ENCODE data around the gene ARHGAP15. TPM values are rescaled to one million over a fixed set of nuclear protein-coding genes. Genes with fewer than 3 reads are reported as not detected.

The ARHGAP15 gene
- total RNA-seq, 1 experiment from 2014 or later = not detected

DNA sequence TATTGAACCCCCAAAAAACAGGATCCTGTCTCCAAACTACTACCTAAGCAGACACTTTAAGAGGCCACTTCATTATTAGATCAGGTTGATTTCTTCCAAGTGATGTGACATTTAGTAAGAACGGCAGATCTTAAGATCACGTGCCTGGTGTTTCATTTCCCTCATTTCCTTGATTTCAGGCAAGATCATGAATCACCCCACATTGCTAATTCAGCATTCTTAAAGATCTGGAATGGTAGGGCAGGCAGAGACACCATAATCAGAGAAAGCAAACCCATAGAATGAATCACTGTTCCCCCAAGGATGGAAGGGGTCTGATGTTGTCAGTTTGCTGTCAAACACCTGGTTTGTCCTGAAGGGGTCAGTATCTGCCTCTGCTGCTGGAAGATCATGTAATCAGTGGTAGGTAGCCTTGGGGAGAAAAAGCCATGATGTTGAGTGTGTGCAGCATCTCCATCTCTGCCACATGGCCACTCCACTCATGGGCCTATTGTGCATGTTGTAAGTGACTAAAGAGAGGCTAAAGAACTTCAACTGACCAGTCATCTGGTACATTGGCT lies 133.9 kb downstream of the ARHGAP15 start:
- H3K79me2 ChIP-seq (ENCODE audit: low read depth) = no peaks in the 10 kb centered on the region
- H3K36me3 ChIP-seq (ENCODE audit: low read depth) = no peaks in the 10 kb centered on the region
- no peak for DNase-seq
- no peaks in the 10 kb centered on the region for H3K9me2 ChIP-seq (ENCODE audit: insufficient read depth)
- BruUV-seq (replicated peaks) = no TSS peak
- intact Hi-C loops (cut with micrococcal nuclease; ENCODE audit: unreplicated experiment) = no loop called here
- no peak for TF ChIP-seq EZH2 (IDR thresholded peaks at IDR 0.05; ENCODE audit: low read depth)
- TF ChIP-seq, protein P1, sequence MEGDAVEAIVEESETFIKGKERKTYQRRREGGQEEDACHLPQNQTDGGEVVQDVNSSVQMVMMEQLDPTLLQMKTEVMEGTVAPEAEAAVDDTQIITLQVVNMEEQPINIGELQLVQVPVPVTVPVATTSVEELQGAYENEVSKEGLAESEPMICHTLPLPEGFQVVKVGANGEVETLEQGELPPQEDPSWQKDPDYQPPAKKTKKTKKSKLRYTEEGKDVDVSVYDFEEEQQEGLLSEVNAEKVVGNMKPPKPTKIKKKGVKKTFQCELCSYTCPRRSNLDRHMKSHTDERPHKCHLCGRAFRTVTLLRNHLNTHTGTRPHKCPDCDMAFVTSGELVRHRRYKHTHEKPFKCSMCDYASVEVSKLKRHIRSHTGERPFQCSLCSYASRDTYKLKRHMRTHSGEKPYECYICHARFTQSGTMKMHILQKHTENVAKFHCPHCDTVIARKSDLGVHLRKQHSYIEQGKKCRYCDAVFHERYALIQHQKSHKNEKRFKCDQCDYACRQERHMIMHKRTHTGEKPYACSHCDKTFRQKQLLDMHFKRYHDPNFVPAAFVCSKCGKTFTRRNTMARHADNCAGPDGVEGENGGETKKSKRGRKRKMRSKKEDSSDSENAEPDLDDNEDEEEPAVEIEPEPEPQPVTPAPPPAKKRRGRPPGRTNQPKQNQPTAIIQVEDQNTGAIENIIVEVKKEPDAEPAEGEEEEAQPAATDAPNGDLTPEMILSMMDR (conservative IDR thresholded peaks at IDR 0.05) = no peak
- peaks cover 5% of the 10 kb centered on the region; the same call in 1 of the 2 replicates for H3K9me3 ChIP-seq (ENCODE audit: insufficient read depth, low read depth)
- H3K27me3 ChIP-seq (ENCODE audit: insufficient read depth, low read depth) = no peaks in the 10 kb centered on the region
- no peaks in the 10 kb centered on the region for H4K20me1 ChIP-seq (ENCODE audit: insufficient read depth)
- ChIA-PET CTCF (no interaction called here), POLR2A (ENCODE audit: unreplicated experiment) (no interaction called here)
- no peaks in the 10 kb centered on the region for H3K4me1 ChIP-seq (replicated peaks; ENCODE audit: insufficient read depth)
- H2AFZ ChIP-seq = no peak overlapping the region
- no peaks in the 10 kb centered on the region for H3F3A ChIP-seq (ENCODE audit: insufficient read depth, low read depth)
- no peak overlapping the region for H3K4me2 ChIP-seq
- H3K4me3 ChIP-seq = no peak overlapping the region
- no peak overlapping the region for H3K27ac ChIP-seq

DNA sequence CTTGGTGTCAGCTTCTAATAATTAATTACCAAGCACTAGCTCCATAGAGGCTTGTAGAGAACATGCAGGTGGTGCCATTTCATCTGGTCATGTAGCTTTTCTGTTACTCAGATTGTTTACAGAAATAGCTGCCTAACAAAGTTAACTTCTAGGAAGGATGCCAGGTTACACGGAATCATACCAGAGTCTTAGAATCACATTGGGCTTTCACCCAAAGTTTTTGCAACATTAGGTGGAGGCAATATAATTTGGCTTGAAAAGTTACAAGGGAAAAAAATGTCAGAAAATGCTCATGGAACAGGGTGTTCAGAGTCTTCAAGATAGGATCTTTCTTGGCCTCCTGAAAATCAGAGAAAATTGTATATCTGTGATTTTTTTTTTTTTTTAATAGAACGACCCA lies 135.6 kb downstream of the ARHGAP15 start:
- Histone ChIP-seq H3K27ac (no peak overlapping the region), H3K79me2 (ENCODE audit: low read depth) (no peaks in the 10 kb centered on the region), H3K9me2 (ENCODE audit: insufficient read depth) (no peaks in the 10 kb centered on the region; the same call in 1 of the 2 replicates), H2AFZ (no peak overlapping the region), H3K4me1 (replicated peaks; ENCODE audit: insufficient read depth) (no peaks in the 10 kb centered on the region), H3F3A (ENCODE audit: insufficient read depth, low read depth) (no peaks in the 10 kb centered on the region), H3K36me3 (ENCODE audit: low read depth) (no peaks in the 10 kb centered on the region), H3K4me2 (no peak overlapping the region), H3K9me3 (ENCODE audit: insufficient read depth, low read depth) (peaks cover 5% of the 10 kb centered on the region; the same call in 1 of the 2 replicates), H4K20me1 (ENCODE audit: insufficient read depth) (no peaks in the 10 kb centered on the region), H3K4me3 (no peak overlapping the region), H3K27me3 (ENCODE audit: insufficient read depth, low read depth) (no peaks in the 10 kb centered on the region)
- ChIA-PET CTCF (no interaction called here), POLR2A (ENCODE audit: unreplicated experiment) (no interaction called here)
- no TSS peak for BruUV-seq (replicated peaks)
- TF ChIP-seq EZH2 (IDR thresholded peaks at IDR 0.05; ENCODE audit: low read depth) = no peak
- TF ChIP-seq, protein P1 (conservative IDR thresholded peaks at IDR 0.05) = no peak
- DNase-seq = no peak
- intact Hi-C loops (cut with micrococcal nuclease; ENCODE audit: unreplicated experiment) = no loop called here

DNA sequence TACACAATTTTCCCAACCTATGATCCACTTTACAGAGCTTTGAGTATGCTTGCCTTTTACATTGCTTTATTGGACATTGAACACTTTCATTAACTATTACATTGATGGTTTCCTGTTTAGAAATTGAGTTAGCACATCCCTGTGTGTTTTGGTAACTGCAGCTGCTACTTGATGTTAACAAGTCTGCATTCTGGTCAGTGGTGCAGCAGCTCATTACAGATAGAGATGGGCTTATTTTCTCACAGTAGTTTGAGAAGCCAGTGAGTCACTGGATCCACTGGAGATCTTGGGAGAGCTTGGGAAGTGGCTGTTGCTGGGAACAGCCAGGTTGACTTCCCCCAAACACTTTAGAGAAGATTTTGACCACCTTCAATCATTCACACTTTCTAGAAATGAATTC lies 150.5 kb downstream of the ARHGAP15 start:
- Histone ChIP-seq H3K27me3 (ENCODE audit: insufficient read depth, low read depth) (no peaks in the 10 kb centered on the region), H2AFZ (no peak overlapping the region), H3K4me3 (no peak overlapping the region), H3K9me2 (ENCODE audit: insufficient read depth) (no peaks in the 10 kb centered on the region), H3K4me2 (no peak overlapping the region), H3K4me1 (replicated peaks; ENCODE audit: insufficient read depth) (no peaks in the 10 kb centered on the region), H3K9me3 (ENCODE audit: insufficient read depth, low read depth) (no peaks in the 10 kb centered on the region), H3K27ac (no peak overlapping the region), H3K79me2 (ENCODE audit: low read depth) (no peaks in the 10 kb centered on the region), H4K20me1 (ENCODE audit: insufficient read depth) (no peaks in the 10 kb centered on the region), H3K36me3 (ENCODE audit: low read depth) (no peaks in the 10 kb centered on the region), H3F3A (ENCODE audit: insufficient read depth, low read depth) (no peaks in the 10 kb centered on the region)
- intact Hi-C loops (cut with micrococcal nuclease; ENCODE audit: unreplicated experiment) = no loop called here
- BruUV-seq (replicated peaks) = no TSS peak
- CTCF ChIA-PET = no interaction called here
- no peak for TF ChIP-seq EZH2 (IDR thresholded peaks at IDR 0.05; ENCODE audit: low read depth)
- TF ChIP-seq, protein P1 (conservative IDR thresholded peaks at IDR 0.05) = no peak
- POLR2A ChIA-PET (ENCODE audit: unreplicated experiment) = no interaction called here
- no peak for DNase-seq
